ENCODE measurements around the gene THRA. TPM values are rescaled to one million over a fixed set of nuclear protein-coding genes. Genes with fewer than 3 reads are reported as not detected.

Gene THRA
- total and polyA plus RNA-seq, 2 of the 8 experiments (the other 6 are each of a cell fraction or from before 2014, with no cell fraction given) = 6.4 to 10.2 TPM

DNA sequence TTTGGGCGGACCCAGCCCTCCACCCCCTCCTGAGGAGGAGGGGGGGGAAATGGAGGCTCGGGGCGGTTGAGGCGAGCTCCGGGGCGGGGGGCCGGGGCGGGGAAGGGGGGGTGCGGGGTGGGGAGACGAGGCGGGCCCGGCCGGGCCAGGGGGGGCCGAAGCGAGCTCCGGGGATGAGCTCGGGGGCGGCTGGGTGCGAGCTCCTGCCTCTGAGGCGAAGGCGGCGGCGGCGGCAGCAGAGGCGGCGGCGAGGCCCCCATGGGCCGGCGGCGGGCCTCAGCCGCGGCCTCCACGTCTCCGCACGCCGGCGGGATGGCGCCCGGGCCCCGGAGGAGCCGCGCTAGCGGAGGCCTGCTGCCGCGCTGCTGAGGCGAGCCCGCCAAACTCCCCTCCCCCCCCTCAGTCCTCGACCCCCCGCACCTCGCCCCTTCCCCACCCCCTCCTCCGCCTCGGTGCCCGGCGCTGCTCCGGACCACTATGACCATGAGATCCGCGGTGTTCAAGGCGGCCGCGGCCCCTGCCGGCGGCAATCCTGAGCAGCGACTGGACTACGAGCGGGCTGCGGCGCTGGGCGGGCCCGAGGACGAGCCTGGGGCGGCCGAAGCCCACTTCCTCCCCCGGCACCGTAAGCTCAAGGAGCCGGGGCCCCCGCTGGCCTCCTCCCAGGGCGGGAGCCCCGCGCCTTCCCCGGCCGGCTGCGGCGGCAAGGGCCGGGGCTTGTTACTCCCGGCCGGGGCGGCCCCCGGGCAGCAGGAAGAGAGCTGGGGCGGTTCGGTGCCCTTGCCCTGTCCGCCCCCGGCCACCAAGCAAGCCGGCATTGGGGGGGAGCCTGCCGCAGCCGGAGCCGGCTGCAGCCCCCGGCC, 59.6 kb downstream of the THRA start:
- Histone ChIP-seq H3K4me3 (ENCODE audit: extremely low read depth in 1 of 4, insufficient read depth in 2 of 4, low read depth in 3 of 4, low read length in 4 of 4) (peak overlapping the region; percentile 80 to 91 (median 86)), H3K23ac (ENCODE audit: insufficient read length) (no peak overlapping the region), H3K14ac (ENCODE audit: insufficient read length) (no peak overlapping the region), H2BK15ac (ENCODE audit: low read length) (no peak overlapping the region), H2BK120ac (replicated peaks; ENCODE audit: low read depth, low read length) (no peak overlapping the region), H3K27ac (ENCODE audit: low read depth, low read length) (peak overlapping the region; percentile 80), H3K79me1 (ENCODE audit: low read depth, low read length) (peaks cover 14% of the 10 kb centered on the region; the same call in 1 of the 2 replicates), H4K91ac (replicated peaks; ENCODE audit: insufficient read length, low read length) (peak overlapping the region; percentile 81), H3K56ac (replicated peaks; ENCODE audit: insufficient read length, low read depth, low read length) (peak overlapping the region; percentile 86), H3K4me1 (replicated peaks in 1 of 4; ENCODE audit: control insufficient read depth in 3 of 4, insufficient read depth in 4 of 4, low read length in 3 of 4) (peaks cover 0 to 3% (median under 1%) of the 10 kb centered on the region in 4 experiments; a peak in 2 of 7 replicates), H3K18ac (ENCODE audit: extremely low read depth, low read length) (peak overlapping the region; percentile 60), H4K8ac (ENCODE audit: extremely low read depth, insufficient read depth, low read length) (peak overlapping the region; percentile 91), H3K36me3 (ENCODE audit: control insufficient read depth in 2 of 4, insufficient read depth in 4 of 4, low read length in 3 of 4) (peaks cover 8 to 24% (median 11%) of the 10 kb centered on the region in 4 experiments), H4K5ac (ENCODE audit: insufficient read length, low read depth, low read length) (peak overlapping the region; percentile 70), H2BK12ac (ENCODE audit: low read depth, low read length) (no peak overlapping the region), H2BK20ac (ENCODE audit: low read length) (no peak overlapping the region), H2AK5ac (ENCODE audit: low read depth, low read length) (no peak overlapping the region), H3K27me3 (replicated peaks in 1 of 4; ENCODE audit: control insufficient read depth in 3 of 4, extremely low read depth in 1 of 4, insufficient read depth in 3 of 4, low read length in 3 of 4) (no peaks in the 10 kb centered on the region; a peak in 1 of 7 replicates), H4K20me1 (replicated peaks in 1 of 2; ENCODE audit: control insufficient read depth in 1 of 2, insufficient read depth in 2 of 2, low read length in 2 of 2) (peaks cover 4 to 13% of the 10 kb centered on the region in 2 experiments), H3K79me2 (ENCODE audit: control insufficient read depth in 1 of 2, insufficient read depth in 2 of 2, low read length in 2 of 2) (peaks cover 22 to 66% of the 10 kb centered on the region in 2 experiments), H2AFZ (ENCODE audit: low read length) (no peak overlapping the region), H3K4me2 (ENCODE audit: insufficient read depth in 1 of 2, low read depth in 2 of 2, low read length in 2 of 2) (peak overlapping the region; percentile 84 to 90), H3K23me2 (ENCODE audit: low read depth, low read length) (peaks cover 17% of the 10 kb centered on the region; the same call in 1 of the 2 replicates), H3K9me3 (ENCODE audit: insufficient read depth in 2 of 2, low read depth in 1 of 2, low read length in 1 of 2) (no peaks in the 10 kb centered on the region), H3K9ac (replicated peaks in 1 of 4; ENCODE audit: extremely low read depth in 1 of 4, low read depth in 3 of 4, low read length in 3 of 4) (peak overlapping the region; percentile 76 to 94 (median 80)), H2BK5ac (ENCODE audit: low read depth, low read length) (peak overlapping the region; percentile 81; the same call in 1 of the 2 replicates), H3K4ac (replicated peaks; ENCODE audit: insufficient read length, low read depth, low read length) (no peak overlapping the region)
- 0% methylated on average over 17 of the region's 97 CpGs; no CpG with 5 or more reads in 1 of the 2 experiments for WGBS, 2 experiments (ENCODE audit: extremely low coverage in 1 of 2, insufficient coverage in 1 of 2, insufficient read length in 1 of 2, insufficient replicate concordance in 2 of 2, low coverage in 1 of 2, low lambda C conversion rate in 2 of 2, missing lambda C conversion rate in 1 of 2)
- DNase-seq (ENCODE audit: low read depth in 1 of 2, low spot score in 2 of 2) = peak in 1 of 2 experiments; percentile 66
- no peak for FAIRE-seq
- ChIA-PET CTCF (ENCODE audit: partially characterized antibody) (interaction anchor here (0.7 to 14.0 kb wide), 11 partner anchors 9 to 108 kb away, joined by 3 to 135 read pairs (median 6); partner anchors contain the start of genes CASC3 and CSF3), POLR2A (ENCODE audit: partially characterized antibody) (interaction anchor here (0.6 to 16.7 kb wide), 21 partner anchors 10 to 166 kb away, joined by 3 to 399 read pairs (median 7); partner anchors contain the start of genes CASC3, CDC6, MED24 and NR1D1)
- TF ChIP-seq PHF8 (conservative IDR thresholded peaks at IDR 0.05; ENCODE audit: low read depth, low read length) (0 out of 2 replicates have a peak, but pooled peaks have one; percentile 35), NANOG (IDR thresholded peaks at IDR 0.05; ENCODE audit: insufficient read depth, low read depth, low read length, poor library complexity, severe bottlenecking) (no peak), ZNF274 (IDR thresholded peaks at IDR 0.05; ENCODE audit: borderline replicate concordance, extremely low read depth, low read length) (no peak), ASH2L (IDR thresholded peaks at IDR 0.05; ENCODE audit: low read length) (no peak), CBX8 (IDR thresholded peaks at IDR 0.05; ENCODE audit: borderline replicate concordance, low read depth, low read length) (no peak), BRCA1 (IDR thresholded peaks at IDR 0.05; ENCODE audit: low read depth, low read length) (no peak), RAD21 (IDR thresholded peaks at IDR 0.05 in 1 of 2, conservative IDR thresholded peaks at IDR 0.05 in 1 of 2; ENCODE audit: low read depth in 2 of 2, low read length in 2 of 2) (peak; percentile 3 to 22; a peak in 3 of 4 replicates), SP2 (IDR thresholded peaks at IDR 0.05; ENCODE audit: low read length) (no peak), GABPA (IDR thresholded peaks at IDR 0.05; ENCODE audit: borderline replicate concordance, insufficient read depth, low read length) (no peak), BCL11A (IDR thresholded peaks at IDR 0.05; ENCODE audit: low read depth in 2 of 2, low read length in 2 of 2) (no peak)

Measured in H1 (cell line).